ENCODE measurements around the gene TAMALIN. TPM values are rescaled to one million over a fixed set of nuclear protein-coding genes. Genes with fewer than 3 reads are reported as not detected.
A peak's percentile ranks its signal among the peaks of the same experiment; 100 is the strongest.

The TAMALIN gene
- total and polyA plus RNA-seq, 3 experiments from 2014 or later = 1.4 to 8.4 (median 7.3) TPM

DNA sequence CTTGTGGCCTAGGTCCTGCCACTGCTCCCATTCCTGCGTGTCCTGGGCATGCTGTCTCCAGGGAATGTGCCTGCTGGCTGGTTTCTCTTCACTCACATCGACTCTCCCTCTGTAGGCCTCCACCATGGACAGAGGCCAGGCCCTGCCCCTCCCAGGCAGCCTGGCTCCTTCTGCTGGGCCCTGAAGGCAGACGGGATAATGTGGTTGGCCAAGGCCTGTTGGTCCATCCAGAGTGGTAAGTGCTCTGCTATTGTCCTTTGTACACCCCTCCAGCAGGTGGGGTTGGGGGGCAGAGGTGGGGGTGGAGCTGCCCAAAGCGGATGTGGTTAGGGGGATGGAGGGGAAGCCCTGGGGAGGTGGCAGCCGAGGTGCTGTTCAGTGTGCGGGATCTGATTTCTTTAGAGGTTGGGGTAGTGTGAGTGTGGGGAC is 35.0 kb downstream of the TAMALIN start:
- no peak overlapping the region for H3K27ac ChIP-seq (ENCODE audit: low read depth, low read length)
- H3K36me3 Mint-ChIP-seq = no peaks in the 10 kb centered on the region
- H3K27ac Mint-ChIP-seq = peak overlapping the region in 7 of 8 donors; percentile 10 to 91 (median 85)
- peaks cover 22% of the 10 kb centered on the region for H3K4me1 ChIP-seq (ENCODE audit: insufficient read depth, low read length)
- peaks cover 0 to 3% of the 10 kb centered on the region in 2 donors for H3K27me3 Mint-ChIP-seq
- peaks cover 14 to 28% (median 23%) of the 10 kb centered on the region in 3 donors for H3K4me1 Mint-ChIP-seq
- H3K4me3 Mint-ChIP-seq = peak overlapping the region in 4 of 7 donors; percentile 5 to 67 (median 45)
- H3K4me3 ChIP-seq (ENCODE audit: low read length) = no peak overlapping the region
- peak in 4 of 5 donors; percentile 46 to 67 (median 58) for DNase-seq
- ChIA-PET POLR2A (interaction anchor here (1.3 kb wide), 1 partner anchor 9 kb away, joined by 4 read pairs; no protein-coding TSS in a partner anchor), CTCF (interaction anchor here (20.9 kb wide), 1 partner anchor 17 kb away, joined by 206 read pairs; no protein-coding TSS in a partner anchor)
- H3K9me3 ChIP-seq (ENCODE audit: low read length) = no peaks in the 10 kb centered on the region
- no peaks in the 10 kb centered on the region for H3K9me3 Mint-ChIP-seq
- H3K27me3 ChIP-seq (ENCODE audit: insufficient read depth, low read length, poor library complexity, severe bottlenecking) = no peaks in the 10 kb centered on the region
- no peaks in the 10 kb centered on the region for H3K36me3 ChIP-seq (ENCODE audit: insufficient read depth, low read length)

- peaks cover 17% of the 10 kb centered on the region for H3K4me1 ChIP-seq (ENCODE audit: insufficient read depth, low read length)
- no peaks in the 10 kb centered on the region for H3K36me3 ChIP-seq (ENCODE audit: insufficient read depth, low read length)
- POLR2A ChIA-PET = interaction anchor here (1.2 kb wide), 1 partner anchor 9 kb away, joined by 6 read pairs; no protein-coding TSS in a partner anchor
- H3K4me3 ChIP-seq (ENCODE audit: low read length) = no peak overlapping the region
- Mint-ChIP-seq H3K36me3 (no peaks in the 10 kb centered on the region), H3K4me3 (no peak overlapping the region), H3K27ac (peak overlapping the region in 3 of 8 donors; percentile 10 to 91 (median 91)), H3K9me3 (no peaks in the 10 kb centered on the region), H3K4me1 (peaks cover 14 to 25% (median 23%) of the 10 kb centered on the region in 3 donors), H3K27me3 (peaks cover 0 to 3% of the 10 kb centered on the region in 2 donors)
- DNase-seq = no peak
- CTCF ChIA-PET = interaction anchor here (0.6 to 20.9 kb wide), 3 partner anchors 9 to 27 kb away, joined by 3 to 206 read pairs (median 3); partner anchors contain the start of gene ATG101
- H3K27ac ChIP-seq (ENCODE audit: low read depth, low read length) = no peak overlapping the region
- no peaks in the 10 kb centered on the region for H3K27me3 ChIP-seq (ENCODE audit: insufficient read depth, low read length, poor library complexity, severe bottlenecking)
- H3K9me3 ChIP-seq (ENCODE audit: low read length) = no peaks in the 10 kb centered on the region
Observed at GRCh38 chr12:52042706-52043385, 36.1 kb downstream of the TAMALIN start.

- no peak overlapping the region for H3K4me3 ChIP-seq (ENCODE audit: low read length)
- DNase-seq = no peak
- CTCF ChIA-PET = interaction anchor here (0.7 to 20.9 kb wide), 3 partner anchors 19 to 39 kb away, joined by 3 to 206 read pairs (median 3); partner anchors contain the start of gene ATG101
- peak overlapping the region in 1 of 8 donors; percentile 29 for H3K27ac Mint-ChIP-seq
- H3K4me1 ChIP-seq (ENCODE audit: insufficient read depth, low read length) = peaks cover 17% of the 10 kb centered on the region
- H3K27me3 Mint-ChIP-seq = peaks cover 0 to 2% of the 10 kb centered on the region in 2 donors
- no peaks in the 10 kb centered on the region for H3K9me3 ChIP-seq (ENCODE audit: low read length)
- H3K36me3 ChIP-seq (ENCODE audit: insufficient read depth, low read length) = no peaks in the 10 kb centered on the region
- no peaks in the 10 kb centered on the region for H3K27me3 ChIP-seq (ENCODE audit: insufficient read depth, low read length, poor library complexity, severe bottlenecking)
- no peaks in the 10 kb centered on the region for H3K9me3 Mint-ChIP-seq
- POLR2A ChIA-PET = interaction anchor here (1.2 kb wide), 1 partner anchor 10 kb away, joined by 6 read pairs; no protein-coding TSS in a partner anchor
- no peak overlapping the region for H3K4me3 Mint-ChIP-seq
- H3K4me1 Mint-ChIP-seq = peaks cover 10 to 19% (median 18%) of the 10 kb centered on the region in 3 donors
- no peak overlapping the region for H3K27ac ChIP-seq (ENCODE audit: low read depth, low read length)
- H3K36me3 Mint-ChIP-seq = no peaks in the 10 kb centered on the region
Observed at GRCh38 chr12:52043386-52044212, 36.9 kb downstream of the TAMALIN start.

DNA sequence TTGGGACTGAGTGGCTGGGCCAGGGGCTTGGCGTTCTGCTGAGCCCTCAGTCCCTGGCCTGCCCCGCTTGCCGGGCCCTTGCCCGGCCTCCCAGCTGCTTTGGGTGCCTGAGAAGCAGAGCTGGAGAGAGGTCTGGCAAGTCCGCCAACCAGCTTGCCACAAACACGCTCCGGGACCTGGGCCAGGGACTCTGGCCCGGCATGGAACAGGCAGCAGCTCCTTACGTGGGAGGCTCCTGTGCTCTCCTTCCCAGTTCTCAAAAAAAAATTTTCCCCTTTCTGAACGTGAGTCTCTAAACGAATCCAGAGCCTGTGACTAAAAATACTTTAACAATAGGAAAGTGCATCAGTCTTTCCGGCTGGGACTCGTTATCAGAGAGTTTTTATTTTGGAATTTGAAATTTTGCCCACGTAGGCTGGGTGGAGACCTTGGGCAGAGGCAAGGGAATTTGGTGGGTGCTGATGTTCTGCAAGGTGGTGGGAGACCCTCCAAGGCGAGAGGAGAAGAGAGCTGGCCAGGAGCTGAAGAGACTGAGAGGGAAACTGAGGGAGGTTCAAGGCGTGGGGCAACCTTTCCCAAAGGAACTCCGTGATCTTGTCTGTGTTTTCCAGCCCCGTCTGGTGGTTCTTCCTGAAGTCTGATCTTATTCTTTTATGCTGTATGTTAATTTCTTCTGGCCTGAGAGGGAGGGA is 37.7 kb downstream of the TAMALIN start:
- DNase-seq = no peak
- H3K27ac Mint-ChIP-seq = peak overlapping the region in 2 of 8 donors; percentile 37 to 80
- no peaks in the 10 kb centered on the region for H3K36me3 ChIP-seq (ENCODE audit: insufficient read depth, low read length)
- peaks cover 14 to 23% (median 17%) of the 10 kb centered on the region in 3 donors for H3K4me1 Mint-ChIP-seq
- no peaks in the 10 kb centered on the region for H3K27me3 ChIP-seq (ENCODE audit: insufficient read depth, low read length, poor library complexity, severe bottlenecking)
- H3K27ac ChIP-seq (ENCODE audit: low read depth, low read length) = no peak overlapping the region
- peaks cover 17% of the 10 kb centered on the region for H3K4me1 ChIP-seq (ENCODE audit: insufficient read depth, low read length)
- peak overlapping the region in 1 of 7 donors; percentile 30 for H3K4me3 Mint-ChIP-seq
- H3K9me3 ChIP-seq (ENCODE audit: low read length) = no peaks in the 10 kb centered on the region
- no peaks in the 10 kb centered on the region for H3K9me3 Mint-ChIP-seq
- H3K4me3 ChIP-seq (ENCODE audit: low read length) = no peak overlapping the region
- H3K27me3 Mint-ChIP-seq = peaks cover 0 to 2% of the 10 kb centered on the region in 2 donors
- no peaks in the 10 kb centered on the region for H3K36me3 Mint-ChIP-seq
- CTCF ChIA-PET = interaction anchor here (1.0 to 20.9 kb wide), 2 partner anchors 20 to 38 kb away, joined by 3 to 206 read pairs; no protein-coding TSS in a partner anchor
- POLR2A ChIA-PET = interaction anchor here (1.2 kb wide), 1 partner anchor 10 kb away, joined by 6 read pairs; no protein-coding TSS in a partner anchor

- no peak overlapping the region for H3K4me3 Mint-ChIP-seq
- ChIA-PET CTCF (interaction anchor here (20.9 kb wide), 1 partner anchor 21 kb away, joined by 206 read pairs; no protein-coding TSS in a partner anchor), POLR2A (no interaction called here)
- no peaks in the 10 kb centered on the region for H3K9me3 ChIP-seq (ENCODE audit: low read length)
- H3K4me1 Mint-ChIP-seq = peaks cover 24 to 32% (median 26%) of the 10 kb centered on the region in 3 donors
- no peak for DNase-seq
- H3K36me3 ChIP-seq (ENCODE audit: insufficient read depth, low read length) = no peaks in the 10 kb centered on the region
- no peak overlapping the region for H3K27ac Mint-ChIP-seq
- peaks cover 0 to 2% of the 10 kb centered on the region in 2 donors for H3K27me3 Mint-ChIP-seq
- H3K9me3 Mint-ChIP-seq = no peaks in the 10 kb centered on the region
- H3K4me3 ChIP-seq (ENCODE audit: low read length) = no peak overlapping the region
- no peaks in the 10 kb centered on the region for H3K27me3 ChIP-seq (ENCODE audit: insufficient read depth, low read length, poor library complexity, severe bottlenecking)
- peaks cover 29% of the 10 kb centered on the region for H3K4me1 ChIP-seq (ENCODE audit: insufficient read depth, low read length)
- H3K27ac ChIP-seq (ENCODE audit: low read depth, low read length) = no peak overlapping the region
- H3K36me3 Mint-ChIP-seq = no peaks in the 10 kb centered on the region
Observed at GRCh38 chr12:52045794-52046199, 39.1 kb downstream of the TAMALIN start.

DNA sequence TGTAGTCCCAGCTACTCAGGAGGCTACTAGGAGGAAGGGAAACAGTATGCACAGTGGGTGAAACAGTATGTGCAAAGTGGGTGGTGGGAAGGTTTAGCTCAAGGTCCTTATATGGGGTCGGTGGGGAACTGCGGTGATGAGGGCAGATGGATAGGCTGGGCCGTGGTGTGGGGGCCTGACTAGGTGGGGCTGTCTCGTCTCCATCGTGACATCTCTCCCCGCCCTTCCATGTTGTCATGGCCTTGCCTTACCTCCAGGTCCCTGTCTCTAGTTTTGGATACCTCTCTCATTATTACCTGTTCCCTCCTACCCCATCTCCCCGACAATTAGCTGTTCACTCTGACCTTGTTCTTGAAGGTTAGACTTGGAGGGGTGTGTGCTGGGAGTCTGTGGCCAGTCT is 40.1 kb downstream of the TAMALIN start:
- Mint-ChIP-seq H3K36me3 (peaks cover 0 to 3% (median 0%) of the 10 kb centered on the region in 3 donors), H3K9me3 (no peaks in the 10 kb centered on the region), H3K4me3 (no peak overlapping the region), H3K27ac (no peak overlapping the region), H3K27me3 (no peaks in the 10 kb centered on the region), H3K4me1 (peaks cover 23 to 36% (median 26%) of the 10 kb centered on the region in 3 donors)
- H3K27ac ChIP-seq (ENCODE audit: low read depth, low read length) = no peak overlapping the region
- POLR2A ChIA-PET = no interaction called here
- H3K4me3 ChIP-seq (ENCODE audit: low read length) = no peak overlapping the region
- peaks cover 28% of the 10 kb centered on the region for H3K4me1 ChIP-seq (ENCODE audit: insufficient read depth, low read length)
- no peaks in the 10 kb centered on the region for H3K27me3 ChIP-seq (ENCODE audit: insufficient read depth, low read length, poor library complexity, severe bottlenecking)
- no peak for DNase-seq
- no peaks in the 10 kb centered on the region for H3K36me3 ChIP-seq (ENCODE audit: insufficient read depth, low read length)
- no peaks in the 10 kb centered on the region for H3K9me3 ChIP-seq (ENCODE audit: low read length)
- CTCF ChIA-PET = interaction anchor here (1.0 to 20.9 kb wide), 4 partner anchors 23 to 226 kb away, joined by 3 to 206 read pairs (median 4); no protein-coding TSS in a partner anchor

DNA sequence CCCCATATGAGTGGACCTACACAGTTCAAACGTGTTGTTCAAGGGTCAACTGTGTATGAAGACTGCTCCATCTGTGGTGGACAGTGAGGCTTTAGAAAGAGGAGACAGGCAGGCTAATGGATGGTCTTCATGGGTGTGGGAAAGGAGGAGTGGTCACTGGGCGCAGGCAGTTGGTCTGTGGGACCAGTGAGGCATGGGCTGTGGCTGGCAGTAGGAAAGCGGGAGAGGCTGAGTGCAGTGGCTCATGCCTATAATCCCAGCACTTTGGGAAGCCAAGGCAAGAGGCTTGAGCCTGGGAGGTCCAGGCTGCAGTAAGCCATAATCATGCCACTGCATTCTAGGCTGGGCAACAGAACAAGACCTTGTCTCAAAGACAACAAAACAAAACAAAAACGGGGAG is 42.5 kb downstream of the TAMALIN start:
- Histone ChIP-seq H3K4me3 (ENCODE audit: low read length) (no peak overlapping the region), H3K27me3 (ENCODE audit: insufficient read depth, low read length, poor library complexity, severe bottlenecking) (no peaks in the 10 kb centered on the region), H3K9me3 (ENCODE audit: low read length) (no peaks in the 10 kb centered on the region), H3K4me1 (ENCODE audit: insufficient read depth, low read length) (peaks cover 27% of the 10 kb centered on the region), H3K36me3 (ENCODE audit: insufficient read depth, low read length) (no peaks in the 10 kb centered on the region), H3K27ac (ENCODE audit: low read depth, low read length) (no peak overlapping the region)
- ChIA-PET POLR2A (interaction anchor here (0.6 kb wide), 1 partner anchor 21 kb away, joined by 3 read pairs; the partner anchor contains the start of gene ATG101), CTCF (interaction anchor here (20.9 kb wide), 1 partner anchor 25 kb away, joined by 206 read pairs; no protein-coding TSS in a partner anchor)
- Mint-ChIP-seq H3K4me1 (peaks cover 24 to 39% (median 28%) of the 10 kb centered on the region in 3 donors), H3K4me3 (peak overlapping the region; percentile 64 to 99 (median 94)), H3K9me3 (no peaks in the 10 kb centered on the region), H3K36me3 (peaks cover 0 to 3% (median 0%) of the 10 kb centered on the region in 3 donors), H3K27ac (peak overlapping the region; percentile 43 to 99 (median 88)), H3K27me3 (peaks cover 0 to 2% of the 10 kb centered on the region in 2 donors)
- DNase-seq = no peak

Data from CD8-positive, alpha-beta memory T cell (primary cell).